GM23338 (cell line): ENCODE results near the gene ANKRD1. TPM values are rescaled to one million over a fixed set of nuclear protein-coding genes. Genes with fewer than 3 reads are reported as not detected.
A peak's percentile ranks its signal among the peaks of the same experiment; 100 is the strongest.

Experiments used
- ATAC-seq: fragments of 200-7000 bp; cut with Tn5 transposase; 3 replicates; pipeline ENCODE4 v1.9.1; 2020
- DNase-seq: peaks from one replicate; pipeline ENCODE4 v3.0.0-alpha.2; 2015; ENCODE audit warnings: low spot score
- H2AFZ ChIP-seq: fragments of 200-600 bp; sonication (generic); 2 replicates; pipeline ENCODE4 v1.8.0; 2016; ENCODE audit warnings: antibody characterized with exemption, mild to moderate bottlenecking, moderate library complexity
- H3F3A ChIP-seq: fragments of 200-600 bp; sonication (generic); replicated peaks from 2 replicates; pipeline ENCODE4 v1.8.0; 2017; ENCODE audit warnings: antibody characterized with exemption, mixed run types, low read depth
- H3K27ac ChIP-seq: fragments of 200-600 bp; sonication (generic); 2 replicates; pipeline ENCODE4 v1.6.1; 2016; ENCODE audit warnings: low read depth
- H3K27me3 ChIP-seq: fragments of 200-600 bp; sonication (generic); 2 replicates; pipeline ENCODE4 v1.8.0; 2016; ENCODE audit warnings: mild to moderate bottlenecking, mixed run types, moderate library complexity; ENCODE audit not compliant: insufficient read depth
- H3K36me3 ChIP-seq: fragments of 200-600 bp; sonication (generic); 2 replicates; pipeline ENCODE4 v1.8.0; 2016; ENCODE audit warnings: mild to moderate bottlenecking; ENCODE audit not compliant: insufficient read depth
- H3K4me1 ChIP-seq: fragments of 200-600 bp; sonication (generic); 2 replicates; pipeline ENCODE4 v1.8.0; 2016; ENCODE audit warnings: mild to moderate bottlenecking, moderate library complexity; ENCODE audit not compliant: insufficient read depth
- H3K4me2 ChIP-seq: fragments of 200-600 bp; sonication (generic); 2 replicates; pipeline ENCODE4 v1.7.1; 2017; ENCODE audit warnings: mixed run types
- H3K4me3 ChIP-seq: fragments of 200-600 bp; sonication (generic); 2 replicates; pipeline ENCODE4 v1.6.1; 2016; ENCODE audit warnings: mixed run types
- H3K79me2 ChIP-seq: fragments of 200-600 bp; sonication (generic); replicated peaks from 2 replicates; pipeline ENCODE4 v1.8.0; 2017; ENCODE audit warnings: mild to moderate bottlenecking; ENCODE audit not compliant: insufficient read depth
- H3K9me2 ChIP-seq: fragments of 200-600 bp; sonication (generic); 2 replicates; pipeline ENCODE4 v1.8.0; 2017; ENCODE audit not compliant: insufficient read depth
- H4K20me1 ChIP-seq: fragments of 200-600 bp; sonication (generic); replicated peaks from 2 replicates; pipeline ENCODE4 v1.8.0; 2017; ENCODE audit warnings: mild to moderate bottlenecking; ENCODE audit not compliant: insufficient read depth
- H3K27ac Mint-ChIP-seq: 2 replicates; pipeline ENCODE4 v1.8.0; 2020; ENCODE audit warnings: inconsistent platforms, mild to moderate bottlenecking, moderate library complexity, mixed read lengths
- H3K27me3 Mint-ChIP-seq: 3 replicates; pipeline ENCODE4 v1.8.0; 2022; ENCODE audit warnings: low read depth, mild to moderate bottlenecking, moderate library complexity, mixed read lengths, inconsistent platforms; ENCODE audit not compliant: insufficient read depth, poor library complexity
- H3K36me3 Mint-ChIP-seq: 3 replicates; pipeline ENCODE4 v1.8.0; 2021; ENCODE audit warnings: low read depth, mild to moderate bottlenecking, inconsistent platforms, moderate library complexity, mixed read lengths
- H3K4me1 Mint-ChIP-seq: 3 replicates; pipeline ENCODE4 v1.8.0; 2020; ENCODE audit warnings: mild to moderate bottlenecking, inconsistent platforms, mixed read lengths
- H3K4me3 Mint-ChIP-seq: 3 replicates; pipeline ENCODE4 v1.8.0; 2021; ENCODE audit warnings: moderate library complexity, mild to moderate bottlenecking, inconsistent platforms, mixed read lengths
- H3K9me3 Mint-ChIP-seq: 3 replicates; pipeline ENCODE4 v1.8.0; 2020; ENCODE audit warnings: moderate library complexity, mild to moderate bottlenecking, inconsistent platforms, mixed read lengths
- CREB1 ChIP-seq: fragments of 250-450 bp; sonication (Bioruptor Pico); IDR thresholded peaks from 2 replicates; pipeline ENCODE4 v1.5.0; 2020; ENCODE audit warnings: low read depth, mild to moderate bottlenecking, moderate library complexity
- NANOG ChIP-seq: IDR thresholded peaks from 2 replicates; pipeline ENCODE4 v1.6.1; 2016; ENCODE audit warnings: antibody characterized with exemption, borderline replicate concordance
- ZNF114 ChIP-seq: fragments of 250-450 bp; sonication (Bioruptor Pico); IDR thresholded peaks from 2 replicates; pipeline ENCODE4 v1.5.0; 2020; ENCODE audit warnings: mild to moderate bottlenecking, moderate library complexity
- ZNF462 ChIP-seq: fragments of 250-450 bp; sonication (Bioruptor Pico); IDR thresholded peaks from 2 replicates; pipeline ENCODE4 v1.5.0; 2020; ENCODE audit warnings: mild to moderate bottlenecking, moderate library complexity
- polyA plus RNA-seq: library from polyadenylated mRNA; unstranded; fragments of >200 nt; fragmentation: Nextera tagmentation; extraction: Ambion mirVana; gene quantifications from 2 replicates; pipeline ENCODE4 v1.2.1, GENCODE V29; 2016
- total RNA-seq: library from RNA; depleted of rRNA; stranded (reverse); fragments of >200 nt; shearing (Covaris generic); gene quantifications from 2 replicates; pipeline ENCODE4 v1.2.3, GENCODE V29; 2014
- TF ChIP-seq, protein P1 (sequence below), 2 experiments: fragments of 200-600 bp in 1 of 2; sonication (generic) in 1 of 2; conservative IDR thresholded peaks; 2 replicates each; pipeline versions ENCODE4 v1.5.1 to v1.6.1; 2016 to 2017; ENCODE audit warnings: antibody characterized with exemption in 2 of 2, low read depth in 2 of 2, mild to moderate bottlenecking in 2 of 2, moderate library complexity in 1 of 2
- TF ChIP-seq, protein P2 (sequence below): IDR thresholded peaks from 2 replicates; pipeline ENCODE4 v1.6.1; 2016; ENCODE audit warnings: antibody characterized with exemption

ANKRD1 gene
- total and polyA plus RNA-seq, 2 experiments from 2014 or later: 0.10 TPM; not detected in 1

- TF ChIP-seq ZNF462: no peak
- TF ChIP-seq ZNF114 (CRISPR knock-in tag): no peak
- TF ChIP-seq, protein P1, sequence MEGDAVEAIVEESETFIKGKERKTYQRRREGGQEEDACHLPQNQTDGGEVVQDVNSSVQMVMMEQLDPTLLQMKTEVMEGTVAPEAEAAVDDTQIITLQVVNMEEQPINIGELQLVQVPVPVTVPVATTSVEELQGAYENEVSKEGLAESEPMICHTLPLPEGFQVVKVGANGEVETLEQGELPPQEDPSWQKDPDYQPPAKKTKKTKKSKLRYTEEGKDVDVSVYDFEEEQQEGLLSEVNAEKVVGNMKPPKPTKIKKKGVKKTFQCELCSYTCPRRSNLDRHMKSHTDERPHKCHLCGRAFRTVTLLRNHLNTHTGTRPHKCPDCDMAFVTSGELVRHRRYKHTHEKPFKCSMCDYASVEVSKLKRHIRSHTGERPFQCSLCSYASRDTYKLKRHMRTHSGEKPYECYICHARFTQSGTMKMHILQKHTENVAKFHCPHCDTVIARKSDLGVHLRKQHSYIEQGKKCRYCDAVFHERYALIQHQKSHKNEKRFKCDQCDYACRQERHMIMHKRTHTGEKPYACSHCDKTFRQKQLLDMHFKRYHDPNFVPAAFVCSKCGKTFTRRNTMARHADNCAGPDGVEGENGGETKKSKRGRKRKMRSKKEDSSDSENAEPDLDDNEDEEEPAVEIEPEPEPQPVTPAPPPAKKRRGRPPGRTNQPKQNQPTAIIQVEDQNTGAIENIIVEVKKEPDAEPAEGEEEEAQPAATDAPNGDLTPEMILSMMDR (conservative IDR thresholded peaks at IDR 0.05; ENCODE audit: low read depth in 2 of 2): no peak
- no peak for TF ChIP-seq NANOG
Measured at GRCh38 chr10:90871766-90872647, 48.9 kb downstream of the ANKRD1 start, which contains the start of gene RPP30 (continued).

- H2AFZ ChIP-seq: peak overlapping the region; percentile 99
- H3K36me3 Mint-ChIP-seq: peaks cover 15% of the 10 kb centered on the region
- H3F3A ChIP-seq: no peaks in the 10 kb centered on the region
- H3K27me3 Mint-ChIP-seq: no peaks in the 10 kb centered on the region
- peaks cover 8% of the 10 kb centered on the region; the same call in 1 of the 2 replicates for H4K20me1 ChIP-seq
- H3K27ac Mint-ChIP-seq: peak overlapping the region; percentile 97; the same call in 1 of the 2 replicates
- peaks cover 20% of the 10 kb centered on the region; the same call in 2 of the 3 replicates for H3K4me1 Mint-ChIP-seq
- ATAC-seq (peak; percentile 92), DNase-seq (peak; percentile 96)
- H3K4me1 ChIP-seq: peaks cover 19% of the 10 kb centered on the region
- H3K4me2 ChIP-seq: peak overlapping the region; percentile 87
- H3K27me3 ChIP-seq: no peaks in the 10 kb centered on the region
- H3K4me3 Mint-ChIP-seq: peak overlapping the region; percentile 94
- 0 out of 2 replicates have a peak, but pooled peaks cover 4% of the 10 kb centered on the region for H3K9me2 ChIP-seq
- H3K4me3 ChIP-seq: peak overlapping the region; percentile 72
- TF ChIP-seq, protein P2, sequence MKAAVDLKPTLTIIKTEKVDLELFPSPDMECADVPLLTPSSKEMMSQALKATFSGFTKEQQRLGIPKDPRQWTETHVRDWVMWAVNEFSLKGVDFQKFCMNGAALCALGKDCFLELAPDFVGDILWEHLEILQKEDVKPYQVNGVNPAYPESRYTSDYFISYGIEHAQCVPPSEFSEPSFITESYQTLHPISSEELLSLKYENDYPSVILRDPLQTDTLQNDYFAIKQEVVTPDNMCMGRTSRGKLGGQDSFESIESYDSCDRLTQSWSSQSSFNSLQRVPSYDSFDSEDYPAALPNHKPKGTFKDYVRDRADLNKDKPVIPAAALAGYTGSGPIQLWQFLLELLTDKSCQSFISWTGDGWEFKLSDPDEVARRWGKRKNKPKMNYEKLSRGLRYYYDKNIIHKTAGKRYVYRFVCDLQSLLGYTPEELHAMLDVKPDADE: no peak
- TF ChIP-seq, protein P1 (conservative IDR thresholded peaks at IDR 0.05; ENCODE audit: low read depth in 2 of 2): peak; percentile 70 to 88
- TF ChIP-seq CREB1: peak; percentile 65
- peaks cover 6% of the 10 kb centered on the region for H3K36me3 ChIP-seq
- peaks cover 36% of the 10 kb centered on the region for H3K79me2 ChIP-seq
- no peak overlapping the region for H3K27ac ChIP-seq
- H3K9me3 Mint-ChIP-seq: peaks cover 16% of the 10 kb centered on the region
Measured at GRCh38 chr10:90871279-90871765, 49.6 kb downstream of the ANKRD1 start.
